Parathyroid adenoma (tissue), 2 donors: ENCODE results near the gene ATP8B4.

Experiments used
- H2AFZ ChIP-seq: fragments of 300-600 bp; sonication (generic); one replicate; pipeline ENCODE4 v1.7.0; 2017; ENCODE audit warnings: antibody characterized with exemption, mild to moderate bottlenecking
- H3K27ac ChIP-seq: fragments of 300-600 bp; sonication (generic); one replicate; pipeline ENCODE4 v1.7.0; 2017
- H3K27me3 ChIP-seq: fragments of 300-600 bp; sonication (generic); one replicate; pipeline ENCODE4 v1.7.0; 2017; ENCODE audit warnings: low read length; ENCODE audit not compliant: control insufficient read depth, insufficient read depth
- H3K36me3 ChIP-seq: fragments of 300-600 bp; sonication (generic); one replicate; pipeline ENCODE4 v1.7.0; 2017; ENCODE audit warnings: low read length; ENCODE audit not compliant: control insufficient read depth, insufficient read depth
- H3K4me1 ChIP-seq: fragments of 300-600 bp; sonication (generic); one replicate; pipeline ENCODE4 v1.7.0; 2017; ENCODE audit warnings: control low read depth
- H3K4me2 ChIP-seq: fragments of 300-600 bp; sonication (generic); one replicate; pipeline ENCODE4 v1.7.0; 2017; ENCODE audit warnings: low read length
- H3K4me3 ChIP-seq: fragments of 300-600 bp; sonication (generic); one replicate; pipeline ENCODE4 v1.7.0; 2017; ENCODE audit warnings: low read depth, low read length
- H3K79me2 ChIP-seq: fragments of 300-600 bp; sonication (generic); one replicate; pipeline ENCODE4 v1.7.0; 2017; ENCODE audit warnings: control low read depth
- H3K9ac ChIP-seq: fragments of 300-600 bp; sonication (generic); one replicate; pipeline ENCODE4 v1.7.0; 2017; ENCODE audit warnings: mild to moderate bottlenecking
- H3K9me3 ChIP-seq: fragments of 300-600 bp; sonication (generic); one replicate; pipeline ENCODE4 v1.7.0; 2017; ENCODE audit warnings: low read length; ENCODE audit not compliant: control insufficient read depth
- TF ChIP-seq, protein P1 (sequence below): fragments of 300-600 bp; sonication (generic); IDR thresholded peaks from one replicate; pipeline ENCODE4 v1.7.0; 2017; ENCODE audit warnings: antibody characterized with exemption, mild to moderate bottlenecking
- donor health status: primary hyperparathyroidism.

ATP8B4 gene, protein sequence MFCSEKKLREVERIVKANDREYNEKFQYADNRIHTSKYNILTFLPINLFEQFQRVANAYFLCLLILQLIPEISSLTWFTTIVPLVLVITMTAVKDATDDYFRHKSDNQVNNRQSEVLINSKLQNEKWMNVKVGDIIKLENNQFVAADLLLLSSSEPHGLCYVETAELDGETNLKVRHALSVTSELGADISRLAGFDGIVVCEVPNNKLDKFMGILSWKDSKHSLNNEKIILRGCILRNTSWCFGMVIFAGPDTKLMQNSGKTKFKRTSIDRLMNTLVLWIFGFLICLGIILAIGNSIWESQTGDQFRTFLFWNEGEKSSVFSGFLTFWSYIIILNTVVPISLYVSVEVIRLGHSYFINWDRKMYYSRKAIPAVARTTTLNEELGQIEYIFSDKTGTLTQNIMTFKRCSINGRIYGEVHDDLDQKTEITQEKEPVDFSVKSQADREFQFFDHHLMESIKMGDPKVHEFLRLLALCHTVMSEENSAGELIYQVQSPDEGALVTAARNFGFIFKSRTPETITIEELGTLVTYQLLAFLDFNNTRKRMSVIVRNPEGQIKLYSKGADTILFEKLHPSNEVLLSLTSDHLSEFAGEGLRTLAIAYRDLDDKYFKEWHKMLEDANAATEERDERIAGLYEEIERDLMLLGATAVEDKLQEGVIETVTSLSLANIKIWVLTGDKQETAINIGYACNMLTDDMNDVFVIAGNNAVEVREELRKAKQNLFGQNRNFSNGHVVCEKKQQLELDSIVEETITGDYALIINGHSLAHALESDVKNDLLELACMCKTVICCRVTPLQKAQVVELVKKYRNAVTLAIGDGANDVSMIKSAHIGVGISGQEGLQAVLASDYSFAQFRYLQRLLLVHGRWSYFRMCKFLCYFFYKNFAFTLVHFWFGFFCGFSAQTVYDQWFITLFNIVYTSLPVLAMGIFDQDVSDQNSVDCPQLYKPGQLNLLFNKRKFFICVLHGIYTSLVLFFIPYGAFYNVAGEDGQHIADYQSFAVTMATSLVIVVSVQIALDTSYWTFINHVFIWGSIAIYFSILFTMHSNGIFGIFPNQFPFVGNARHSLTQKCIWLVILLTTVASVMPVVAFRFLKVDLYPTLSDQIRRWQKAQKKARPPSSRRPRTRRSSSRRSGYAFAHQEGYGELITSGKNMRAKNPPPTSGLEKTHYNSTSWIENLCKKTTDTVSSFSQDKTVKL

GRCh38 chr15:50119063-50120040, at the start of gene ATP8B4:
Gene ATP8B4 (minus strand): TSS chr15:50119233. CDS start chr15:50106966, 12,267 bp downstream.
- Histone ChIP-seq H3K27ac (no peak within 1 kb of the TSS), H3K9me3 (no peaks in the 10 kb centered on the region), H2AFZ (no peak within 1 kb of the TSS), H3K4me3 (no peak within 1 kb of the TSS), H3K27me3 (no peaks in the 10 kb centered on the region), H3K4me2 (no peak within 1 kb of the TSS), H3K36me3 (no peaks in the 10 kb centered on the region), H3K79me2 (no peaks in the 10 kb centered on the region), H3K9ac (no peak within 1 kb of the TSS), H3K4me1 (no peaks in the 10 kb centered on the region)
- TF ChIP-seq, protein P1, sequence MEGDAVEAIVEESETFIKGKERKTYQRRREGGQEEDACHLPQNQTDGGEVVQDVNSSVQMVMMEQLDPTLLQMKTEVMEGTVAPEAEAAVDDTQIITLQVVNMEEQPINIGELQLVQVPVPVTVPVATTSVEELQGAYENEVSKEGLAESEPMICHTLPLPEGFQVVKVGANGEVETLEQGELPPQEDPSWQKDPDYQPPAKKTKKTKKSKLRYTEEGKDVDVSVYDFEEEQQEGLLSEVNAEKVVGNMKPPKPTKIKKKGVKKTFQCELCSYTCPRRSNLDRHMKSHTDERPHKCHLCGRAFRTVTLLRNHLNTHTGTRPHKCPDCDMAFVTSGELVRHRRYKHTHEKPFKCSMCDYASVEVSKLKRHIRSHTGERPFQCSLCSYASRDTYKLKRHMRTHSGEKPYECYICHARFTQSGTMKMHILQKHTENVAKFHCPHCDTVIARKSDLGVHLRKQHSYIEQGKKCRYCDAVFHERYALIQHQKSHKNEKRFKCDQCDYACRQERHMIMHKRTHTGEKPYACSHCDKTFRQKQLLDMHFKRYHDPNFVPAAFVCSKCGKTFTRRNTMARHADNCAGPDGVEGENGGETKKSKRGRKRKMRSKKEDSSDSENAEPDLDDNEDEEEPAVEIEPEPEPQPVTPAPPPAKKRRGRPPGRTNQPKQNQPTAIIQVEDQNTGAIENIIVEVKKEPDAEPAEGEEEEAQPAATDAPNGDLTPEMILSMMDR, result no peak

GRCh38 chr15:50168379-50168778, 49.3 kb upstream of the ATP8B4 start:
- H2AFZ ChIP-seq, result no peak overlapping the region
- no peak overlapping the region for H3K4me2 ChIP-seq
- H3K27ac ChIP-seq, result no peak overlapping the region
- no peaks in the 10 kb centered on the region for H3K4me1 ChIP-seq
- H3K36me3 ChIP-seq, result no peaks in the 10 kb centered on the region
- TF ChIP-seq, protein P1, result no peak
- no peak overlapping the region for H3K4me3 ChIP-seq
- H3K79me2 ChIP-seq, result no peaks in the 10 kb centered on the region
- H3K9ac ChIP-seq, result no peak overlapping the region
- H3K27me3 ChIP-seq, result no peaks in the 10 kb centered on the region
- H3K9me3 ChIP-seq, result no peaks in the 10 kb centered on the region

- Histone ChIP-seq H3K4me1 (no peaks in the 10 kb centered on the region), H2AFZ (no peak overlapping the region), H3K79me2 (no peaks in the 10 kb centered on the region), H3K4me3 (no peak overlapping the region), H3K36me3 (no peaks in the 10 kb centered on the region), H3K27ac (no peak overlapping the region), H3K27me3 (no peaks in the 10 kb centered on the region), H3K4me2 (no peak overlapping the region), H3K9ac (no peak overlapping the region), H3K9me3 (no peaks in the 10 kb centered on the region)
- TF ChIP-seq, protein P1, result no peak
Observed at GRCh38 chr15:50167110-50167509, 48.1 kb upstream of the ATP8B4 start.

DNA sequence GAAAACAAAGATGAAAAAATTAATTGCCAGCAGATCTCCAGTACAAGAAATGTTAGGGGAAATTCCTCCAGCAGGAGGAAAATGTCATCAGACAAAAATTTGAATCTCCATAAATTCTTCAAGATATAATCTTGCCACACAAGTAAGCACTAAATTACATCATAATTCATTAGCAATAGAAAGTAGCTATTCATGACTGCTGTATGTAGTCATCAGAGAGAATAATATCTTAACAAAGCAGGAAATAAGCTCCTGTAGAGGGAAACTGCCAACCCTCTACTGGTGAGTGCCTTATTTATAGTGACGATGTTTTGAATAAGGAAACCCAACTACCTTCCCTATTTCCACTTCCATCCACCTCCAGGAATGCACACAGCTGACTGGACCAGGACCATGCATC, 47.2 kb upstream of the ATP8B4 start:
- Histone ChIP-seq H3K4me1 (no peaks in the 10 kb centered on the region), H3K79me2 (no peaks in the 10 kb centered on the region), H3K4me2 (no peak overlapping the region), H3K27me3 (no peaks in the 10 kb centered on the region), H3K27ac (no peak overlapping the region), H3K9me3 (no peaks in the 10 kb centered on the region), H2AFZ (no peak overlapping the region), H3K36me3 (no peaks in the 10 kb centered on the region), H3K4me3 (no peak overlapping the region), H3K9ac (no peak overlapping the region)
- TF ChIP-seq, protein P1, result no peak
